Right cardiac atrium (tissue), 5 donors: ENCODE data around the gene RHCE. TPM values are rescaled to one million over a fixed set of nuclear protein-coding genes. Genes with fewer than 3 reads are reported as not detected.
A peak's percentile ranks its signal among the peaks of the same experiment; 100 is the strongest.
"Not testable (repeated sequence)": the region's sequence is repeated elsewhere in the genome, so short reads cannot be mapped to it uniquely, and the experiment has no call there.

ENCODE experiments used
- ATAC-seq, 2 donors: fragments of 200-7000 bp; cut with Tn5 transposase; one replicate each; pipeline versions ENCODE4 v1.8.0 to v1.9.1; 2020; ENCODE audit warnings: moderate library complexity in 2 of 2, mild to moderate bottlenecking in 1 of 2
- DNase-seq, 3 donors: peaks; one replicate each; pipeline ENCODE4 v3.0.0-alpha.2; 2020
- H3K27ac ChIP-seq: one replicate; pipeline ENCODE4 v1.5.1; 2013; ENCODE audit warnings: mild to moderate bottlenecking, low read length, control low read depth, moderate library complexity
- H3K27me3 ChIP-seq: one replicate; pipeline ENCODE4 v1.6.1; 2013; ENCODE audit not compliant: control insufficient read depth, insufficient read depth
- H3K4me1 ChIP-seq: one replicate; pipeline ENCODE4 v1.6.1; 2013; ENCODE audit warnings: low read length; ENCODE audit not compliant: control insufficient read depth, insufficient read depth
- H3K4me3 ChIP-seq: one replicate; pipeline ENCODE4 v1.5.1; 2013; ENCODE audit warnings: low read length, control low read depth
- H3K9me3 ChIP-seq: one replicate; pipeline ENCODE4 v1.6.1; 2013; ENCODE audit warnings: low read length; ENCODE audit not compliant: control insufficient read depth
- WGBS: extraction: QIAGEN DNeasy Blood & Tissue Kit; methylation state at CpG from one replicate; pipeline ENCODE4 v1.1.7; 2013; 5-methylcytosine and 5-hydroxymethylcytosine counted together
- intact Hi-C, 4 donors: fragments of 100-400 bp; cut with DNase I; formaldehyde crosslinking; loops; one replicate each; pipeline versions ENCODE4 v1.11.0 to v1.14.0; 2022 to 2023
- polyA plus RNA-seq: library from polyadenylated mRNA; stranded (reverse); fragments of 200-250 nt; gene quantifications from one replicate; pipeline ENCODE4 v1.2.3, GENCODE V29; 2013
- total RNA-seq, 4 donors: library from RNA; stranded (reverse); fragmentation: NEBNext Ultra II Directional; extraction: Animal tissue kit (Norgen Biotek cat#: 25700); gene quantifications; one replicate each; pipeline ENCODE4 v1.2.1, GENCODE V29; 2021
- donor health status: healthy with polysubstance abuse.
- donor health status: DM: no; HTN: yes; CAD: no.
- donor health status: DM: no; HTN: no; CAD: no.
- donor health status: DM: no; HTN: yes; CAD: no; lungs with severe emphysema.
- donor health status: DM: yes; HTN: yes; CAD: no.

Gene RHCE
- total and polyA plus RNA-seq, 5 donors: 0.43 to 0.70 (median 0.56) TPM

GRCh38 chr1:25392841-25393240 is 27.8 kb downstream of the RHCE start:
- Histone ChIP-seq H3K4me3 (no peak overlapping the region), H3K4me1 (peaks cover 1% of the 10 kb centered on the region), H3K9me3 (no peaks in the 10 kb centered on the region), H3K27me3 (no peaks in the 10 kb centered on the region), H3K27ac (no peak overlapping the region)
- intact Hi-C loops: no loop called here
- 91% methylated on average over 6 of the region's 6 CpGs for WGBS
- DNase-seq (no peak), ATAC-seq (no peak)

GRCh38 chr1:25389721-25390120 is 30.9 kb downstream of the RHCE start:
- H3K9me3 ChIP-seq, DNase-seq, ATAC-seq, H3K4me3 ChIP-seq, H3K4me1 ChIP-seq, H3K27ac ChIP-seq, H3K27me3 ChIP-seq, intact Hi-C loops: not testable (repeated sequence)
- 64% methylated on average over 3 of the region's 3 CpGs for WGBS

- H3K9me3 ChIP-seq, DNase-seq, H3K4me3 ChIP-seq, H3K27ac ChIP-seq, H3K27me3 ChIP-seq, intact Hi-C loops, H3K4me1 ChIP-seq, ATAC-seq: not testable (repeated sequence)
- WGBS: 50% methylated on average over 8 of the region's 9 CpGs
Observed at GRCh38 chr1:25388691-25389090, 31.9 kb downstream of the RHCE start.

- H3K9me3 ChIP-seq, H3K27me3 ChIP-seq, H3K4me3 ChIP-seq, intact Hi-C loops, H3K27ac ChIP-seq, H3K4me1 ChIP-seq, DNase-seq: not testable (repeated sequence)
- peak in 1 of 2 donors; percentile 52 for ATAC-seq
- WGBS: 49% methylated on average over 4 of the region's 4 CpGs
Observed at GRCh38 chr1:25387096-25387495, 33.5 kb downstream of the RHCE start.

- ATAC-seq, H3K4me3 ChIP-seq, H3K4me1 ChIP-seq, H3K27ac ChIP-seq, H3K9me3 ChIP-seq, H3K27me3 ChIP-seq, intact Hi-C loops, DNase-seq: not testable (repeated sequence)
- no CpG with 5 or more reads among the region's 1 CpG for WGBS
Observed at GRCh38 chr1:25383875-25384274, 36.8 kb downstream of the RHCE start.

GRCh38 chr1:25383090-25383489 is 37.5 kb downstream of the RHCE start:
- intact Hi-C loops, H3K4me3 ChIP-seq, ATAC-seq, H3K27ac ChIP-seq, H3K27me3 ChIP-seq, H3K4me1 ChIP-seq, DNase-seq, H3K9me3 ChIP-seq: not testable (repeated sequence)
- WGBS: 89% methylated on average over 1 of the region's 1 CpG

GRCh38 chr1:25382543-25382942 is 38.1 kb downstream of the RHCE start:
- H3K9me3 ChIP-seq: not testable (repeated sequence)

GRCh38 chr1:25378367-25378766 is 42.3 kb downstream of the RHCE start:
- H3K9me3 ChIP-seq, H3K27ac ChIP-seq, ATAC-seq, DNase-seq, H3K27me3 ChIP-seq, intact Hi-C loops, H3K4me1 ChIP-seq, H3K4me3 ChIP-seq: not testable (repeated sequence)
- 60% methylated on average over 3 of the region's 3 CpGs for WGBS

More at GRCh38 chr1:25382543-25382942, 38.1 kb downstream of the RHCE start:
- H3K4me1 ChIP-seq, ATAC-seq, H3K27ac ChIP-seq, H3K4me3 ChIP-seq, intact Hi-C loops, H3K27me3 ChIP-seq, DNase-seq: not testable (repeated sequence)
- WGBS: 64% methylated on average over 1 of the region's 1 CpG

GRCh38 chr1:25371757-25372156 is 48.9 kb downstream of the RHCE start:
- DNase-seq, H3K27me3 ChIP-seq, H3K9me3 ChIP-seq, intact Hi-C loops, H3K27ac ChIP-seq, H3K4me3 ChIP-seq, H3K4me1 ChIP-seq: not testable (repeated sequence)
- ATAC-seq: peak; percentile 29 to 41
- WGBS: 51% methylated on average over 7 of the region's 7 CpGs

- H3K27ac ChIP-seq, intact Hi-C loops, DNase-seq, H3K27me3 ChIP-seq, H3K4me1 ChIP-seq, H3K9me3 ChIP-seq, ATAC-seq, H3K4me3 ChIP-seq: not testable (repeated sequence)
- 85% methylated on average over 12 of the region's 12 CpGs for WGBS
Observed at GRCh38 chr1:25369691-25370271, 50.8 kb downstream of the RHCE start.

- DNase-seq (no peak), ATAC-seq (peak in 1 of 2 donors; percentile 34)
- Histone ChIP-seq H3K27me3 (no peaks in the 10 kb centered on the region), H3K4me1 (no peaks in the 10 kb centered on the region), H3K4me3 (no peak overlapping the region), H3K9me3 (no peaks in the 10 kb centered on the region), H3K27ac (no peak overlapping the region)
- intact Hi-C loops: no loop called here
- 86% methylated on average over 4 of the region's 4 CpGs for WGBS
Observed at GRCh38 chr1:25369241-25369640, 51.4 kb downstream of the RHCE start.
